Progenitor cell of endocrine pancreas (in vitro differentiated cells): ENCODE data around the gene CLEC12A. TPM values are rescaled to one million over a fixed set of nuclear protein-coding genes. Genes with fewer than 3 reads are reported as not detected.
A peak's percentile ranks its signal among the peaks of the same experiment; 100 is the strongest.

Experiments
- DNase-seq: peaks from one replicate; pipeline ENCODE4 v3.0.0; 2021; ENCODE audit warnings: low spot score; ENCODE audit not compliant: unreplicated experiment
- H3K27ac Mint-ChIP-seq: 2 replicates; pipeline ENCODE4 v1.8.0; 2021; ENCODE audit warnings: mild to moderate bottlenecking, moderate library complexity, mixed read lengths
- H3K27me3 Mint-ChIP-seq: 2 replicates; pipeline ENCODE4 v1.8.0; 2021; ENCODE audit warnings: mixed read lengths
- H3K36me3 Mint-ChIP-seq: 2 replicates; pipeline ENCODE4 v1.8.0; 2022; ENCODE audit warnings: mixed read lengths; ENCODE audit not compliant: insufficient read depth
- H3K4me1 Mint-ChIP-seq: 2 replicates; pipeline ENCODE4 v1.8.0; 2021; ENCODE audit warnings: low read depth, mixed read lengths
- H3K4me3 Mint-ChIP-seq: 2 replicates; pipeline ENCODE4 v1.8.0; 2021; ENCODE audit warnings: low read depth, mild to moderate bottlenecking, moderate library complexity, mixed read lengths
- H3K9me3 Mint-ChIP-seq: 2 replicates; pipeline ENCODE4 v1.8.0; 2021; ENCODE audit warnings: low read depth, mixed read lengths
- total RNA-seq: library from RNA; stranded (reverse); gene quantifications from 2 replicates; pipeline ENCODE4 v1.2.1, GENCODE V29; 2021
- TF ChIP-seq, protein P1 (sequence below): fragments of 200-600 bp; sonication (generic); IDR thresholded peaks from one replicate; pipeline ENCODE4 v1.5.0; 2021; ENCODE audit warnings: antibody characterized with exemption, mild to moderate bottlenecking; ENCODE audit not compliant: unreplicated experiment

The CLEC12A gene
- total RNA-seq, 1 donor from 2014 or later = not detected

DNA sequence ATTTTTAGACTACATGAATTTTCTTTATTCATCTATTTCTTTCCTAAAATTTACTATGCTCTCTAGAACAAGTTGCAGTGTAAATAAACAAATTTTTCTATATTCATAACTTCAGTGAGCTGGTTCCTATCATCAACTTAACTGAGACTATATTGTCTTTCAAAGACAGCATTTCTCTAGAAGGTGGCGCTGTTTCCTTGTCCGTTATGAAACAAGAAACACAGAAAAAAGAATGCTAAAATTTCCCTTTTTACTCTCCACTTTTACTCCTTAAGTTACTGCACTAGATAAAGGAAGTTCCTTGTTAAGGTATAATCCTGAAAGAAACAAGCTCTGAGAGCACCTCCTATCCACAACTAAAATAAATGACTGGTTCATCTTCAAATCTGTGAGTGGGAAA lies 30.8 kb upstream of the CLEC12A start:
- Mint-ChIP-seq H3K27ac (no peak overlapping the region), H3K4me1 (no peaks in the 10 kb centered on the region), H3K4me3 (no peak overlapping the region), H3K9me3 (no peaks in the 10 kb centered on the region), H3K36me3 (no peaks in the 10 kb centered on the region), H3K27me3 (peaks cover 5% of the 10 kb centered on the region)
- TF ChIP-seq, protein P1, sequence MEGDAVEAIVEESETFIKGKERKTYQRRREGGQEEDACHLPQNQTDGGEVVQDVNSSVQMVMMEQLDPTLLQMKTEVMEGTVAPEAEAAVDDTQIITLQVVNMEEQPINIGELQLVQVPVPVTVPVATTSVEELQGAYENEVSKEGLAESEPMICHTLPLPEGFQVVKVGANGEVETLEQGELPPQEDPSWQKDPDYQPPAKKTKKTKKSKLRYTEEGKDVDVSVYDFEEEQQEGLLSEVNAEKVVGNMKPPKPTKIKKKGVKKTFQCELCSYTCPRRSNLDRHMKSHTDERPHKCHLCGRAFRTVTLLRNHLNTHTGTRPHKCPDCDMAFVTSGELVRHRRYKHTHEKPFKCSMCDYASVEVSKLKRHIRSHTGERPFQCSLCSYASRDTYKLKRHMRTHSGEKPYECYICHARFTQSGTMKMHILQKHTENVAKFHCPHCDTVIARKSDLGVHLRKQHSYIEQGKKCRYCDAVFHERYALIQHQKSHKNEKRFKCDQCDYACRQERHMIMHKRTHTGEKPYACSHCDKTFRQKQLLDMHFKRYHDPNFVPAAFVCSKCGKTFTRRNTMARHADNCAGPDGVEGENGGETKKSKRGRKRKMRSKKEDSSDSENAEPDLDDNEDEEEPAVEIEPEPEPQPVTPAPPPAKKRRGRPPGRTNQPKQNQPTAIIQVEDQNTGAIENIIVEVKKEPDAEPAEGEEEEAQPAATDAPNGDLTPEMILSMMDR = peak; percentile 36
- no peak for DNase-seq

DNA sequence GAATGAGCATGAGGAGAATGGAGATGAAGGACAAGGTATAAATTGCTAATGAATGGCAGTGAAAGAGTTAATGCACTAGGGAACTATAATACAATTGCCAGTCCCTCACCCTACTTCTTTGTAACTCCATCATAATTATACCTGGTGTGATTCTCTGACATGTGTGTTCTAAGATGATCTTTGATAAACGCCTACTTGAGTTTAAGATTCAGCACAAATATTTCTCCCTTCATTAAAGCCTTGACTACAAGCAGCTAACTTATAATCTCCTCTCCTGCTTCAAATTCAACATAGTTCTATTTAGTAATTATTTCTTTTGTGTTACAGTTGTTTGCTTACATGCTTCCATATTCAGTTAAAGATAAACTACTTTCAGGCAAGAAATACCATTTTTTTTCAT lies 29.4 kb upstream of the CLEC12A start:
- no peak overlapping the region for H3K4me3 Mint-ChIP-seq
- H3K36me3 Mint-ChIP-seq = no peaks in the 10 kb centered on the region
- DNase-seq = no peak
- TF ChIP-seq, protein P1 = no peak
- no peaks in the 10 kb centered on the region for H3K4me1 Mint-ChIP-seq
- no peaks in the 10 kb centered on the region for H3K9me3 Mint-ChIP-seq
- peaks cover 5% of the 10 kb centered on the region for H3K27me3 Mint-ChIP-seq
- no peak overlapping the region for H3K27ac Mint-ChIP-seq

DNA sequence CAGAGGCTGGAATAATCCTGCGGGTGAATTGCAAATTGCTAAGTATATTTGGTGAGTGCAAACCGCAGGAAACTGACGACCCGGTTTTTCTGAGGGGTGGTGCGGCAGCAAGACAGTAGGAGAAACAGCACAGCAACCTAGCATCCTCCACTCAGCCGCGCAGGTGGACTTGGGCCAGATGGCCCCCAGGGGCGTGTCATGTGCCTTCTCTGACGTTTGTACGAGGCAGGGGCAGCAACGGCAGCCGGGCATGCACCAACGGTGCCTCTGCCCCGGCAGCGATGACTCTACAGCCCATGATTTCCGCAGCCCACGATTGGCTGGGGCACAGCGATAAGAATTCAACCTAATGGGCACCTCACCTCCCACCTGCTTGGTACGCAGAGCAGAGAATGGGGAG lies 28.0 kb upstream of the CLEC12A start:
- no peaks in the 10 kb centered on the region for H3K9me3 Mint-ChIP-seq
- H3K4me1 Mint-ChIP-seq = no peaks in the 10 kb centered on the region
- no peak overlapping the region for H3K4me3 Mint-ChIP-seq
- TF ChIP-seq, protein P1 = no peak
- H3K27me3 Mint-ChIP-seq = peaks cover 5% of the 10 kb centered on the region
- no peak for DNase-seq
- H3K27ac Mint-ChIP-seq = no peak overlapping the region
- no peaks in the 10 kb centered on the region for H3K36me3 Mint-ChIP-seq

DNA sequence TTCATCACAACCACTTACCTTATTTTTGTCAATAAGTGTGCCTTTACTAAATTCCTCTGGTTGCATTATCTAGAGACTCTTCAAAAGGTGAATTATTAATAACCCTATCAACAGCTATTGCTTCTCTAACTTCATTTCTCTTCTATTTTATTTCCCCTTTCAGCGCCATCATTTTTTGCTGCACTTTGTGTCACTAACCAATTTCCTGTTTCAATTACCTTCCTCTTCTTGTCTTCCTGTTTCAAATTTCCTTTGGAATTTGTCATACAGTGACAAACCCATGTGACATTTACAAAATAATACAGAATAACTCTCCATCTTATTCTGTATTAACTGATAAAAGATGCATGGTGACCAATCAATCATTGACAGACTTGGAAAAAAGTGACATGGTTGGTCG lies 26.8 kb upstream of the CLEC12A start:
- Mint-ChIP-seq H3K9me3 (no peaks in the 10 kb centered on the region), H3K27ac (no peak overlapping the region), H3K36me3 (no peaks in the 10 kb centered on the region), H3K27me3 (peaks cover 5% of the 10 kb centered on the region), H3K4me1 (no peaks in the 10 kb centered on the region), H3K4me3 (no peak overlapping the region)
- DNase-seq = no peak
- TF ChIP-seq, protein P1 = no peak

DNA sequence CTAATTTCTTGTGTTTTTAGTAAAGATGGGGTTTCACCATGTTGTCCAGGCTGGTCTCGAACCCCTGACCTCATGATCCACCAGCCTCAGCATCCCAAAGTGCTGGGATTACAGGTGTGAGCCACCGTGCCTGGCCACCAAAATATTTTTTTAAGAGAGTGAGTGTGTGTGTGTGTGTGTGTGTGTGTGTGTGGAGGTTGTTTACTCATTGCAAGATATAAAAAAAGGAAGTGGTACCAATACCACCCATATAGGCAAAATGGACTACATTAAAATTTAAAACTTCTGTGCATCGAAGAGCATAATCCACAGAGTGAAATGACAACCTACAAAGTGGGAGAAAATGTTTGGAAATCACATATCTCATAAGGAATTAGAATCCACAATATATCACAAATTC lies 23.5 kb upstream of the CLEC12A start:
- H3K36me3 Mint-ChIP-seq = no peaks in the 10 kb centered on the region
- TF ChIP-seq, protein P1 = no peak
- no peak for DNase-seq

More for the DNA sequence above, 23.5 kb upstream of the CLEC12A start:
- no peaks in the 10 kb centered on the region for H3K4me1 Mint-ChIP-seq
- no peak overlapping the region for H3K4me3 Mint-ChIP-seq
- no peaks in the 10 kb centered on the region for H3K9me3 Mint-ChIP-seq
- no peak overlapping the region for H3K27ac Mint-ChIP-seq
- H3K27me3 Mint-ChIP-seq = peaks cover 5% of the 10 kb centered on the region
